ENCODE measurements around the gene DPH6. TPM values are rescaled to one million over a fixed set of nuclear protein-coding genes. Genes with fewer than 3 reads are reported as not detected.
A peak's percentile ranks its signal among the peaks of the same experiment; 100 is the strongest.

DPH6 gene
- total RNA-seq, 1 donor from 2014 or later = 7.8 TPM

DNA sequence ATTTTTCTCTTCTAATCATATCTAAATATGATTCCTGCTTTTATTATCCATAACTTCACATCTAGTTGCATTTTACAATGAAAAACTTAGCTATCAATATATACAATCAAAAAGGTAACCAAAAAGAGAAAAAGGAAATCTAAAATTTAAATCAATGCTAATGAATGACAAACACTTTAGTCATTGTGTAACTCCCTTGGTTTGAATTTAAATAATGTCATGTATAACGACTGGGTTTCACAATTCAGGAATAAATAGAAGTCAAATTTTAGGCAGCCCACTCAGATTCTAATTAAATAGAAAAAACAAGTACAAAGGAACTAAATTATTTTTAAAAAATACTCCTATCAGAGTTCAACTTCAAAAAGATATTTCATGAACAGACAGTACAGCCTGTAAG lies 26.9 kb downstream of the DPH6 start:
- H3K9me3 Mint-ChIP-seq (ENCODE audit: low read depth) = no peaks in the 10 kb centered on the region
- DNase-seq (ENCODE audit: low spot score) = no peak
- no peak overlapping the region for H3K27ac Mint-ChIP-seq (ENCODE audit: unreplicated experiment)
- H3K4me3 Mint-ChIP-seq (ENCODE audit: unreplicated experiment) = no peak overlapping the region
- TF ChIP-seq, protein P1, sequence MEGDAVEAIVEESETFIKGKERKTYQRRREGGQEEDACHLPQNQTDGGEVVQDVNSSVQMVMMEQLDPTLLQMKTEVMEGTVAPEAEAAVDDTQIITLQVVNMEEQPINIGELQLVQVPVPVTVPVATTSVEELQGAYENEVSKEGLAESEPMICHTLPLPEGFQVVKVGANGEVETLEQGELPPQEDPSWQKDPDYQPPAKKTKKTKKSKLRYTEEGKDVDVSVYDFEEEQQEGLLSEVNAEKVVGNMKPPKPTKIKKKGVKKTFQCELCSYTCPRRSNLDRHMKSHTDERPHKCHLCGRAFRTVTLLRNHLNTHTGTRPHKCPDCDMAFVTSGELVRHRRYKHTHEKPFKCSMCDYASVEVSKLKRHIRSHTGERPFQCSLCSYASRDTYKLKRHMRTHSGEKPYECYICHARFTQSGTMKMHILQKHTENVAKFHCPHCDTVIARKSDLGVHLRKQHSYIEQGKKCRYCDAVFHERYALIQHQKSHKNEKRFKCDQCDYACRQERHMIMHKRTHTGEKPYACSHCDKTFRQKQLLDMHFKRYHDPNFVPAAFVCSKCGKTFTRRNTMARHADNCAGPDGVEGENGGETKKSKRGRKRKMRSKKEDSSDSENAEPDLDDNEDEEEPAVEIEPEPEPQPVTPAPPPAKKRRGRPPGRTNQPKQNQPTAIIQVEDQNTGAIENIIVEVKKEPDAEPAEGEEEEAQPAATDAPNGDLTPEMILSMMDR (IDR thresholded peaks at IDR 0.05) = no peak
- no peaks in the 10 kb centered on the region for H3K27me3 Mint-ChIP-seq (ENCODE audit: low read depth)
- peaks cover 2% of the 10 kb centered on the region for H3K36me3 Mint-ChIP-seq (ENCODE audit: low read depth)
- peaks cover 48% of the 10 kb centered on the region for H3K4me1 Mint-ChIP-seq (ENCODE audit: low read depth)

- Mint-ChIP-seq H3K27me3 (ENCODE audit: low read depth) (no peaks in the 10 kb centered on the region), H3K27ac (ENCODE audit: unreplicated experiment) (peak overlapping the region; percentile 65), H3K9me3 (ENCODE audit: low read depth) (no peaks in the 10 kb centered on the region), H3K36me3 (ENCODE audit: low read depth) (peaks cover 2% of the 10 kb centered on the region), H3K4me3 (ENCODE audit: unreplicated experiment) (no peak overlapping the region), H3K4me1 (ENCODE audit: low read depth) (peaks cover 33% of the 10 kb centered on the region)
- DNase-seq (ENCODE audit: low spot score) = no peak
- TF ChIP-seq, protein P1 (IDR thresholded peaks at IDR 0.05) = no peak
Observed at GRCh38 chr15:35514759-35515158, 31.2 kb downstream of the DPH6 start.

GRCh38 chr15:35507932-35508638 lies 37.9 kb downstream of the DPH6 start:
- Mint-ChIP-seq H3K4me1 (ENCODE audit: low read depth) (peaks cover 13% of the 10 kb centered on the region), H3K36me3 (ENCODE audit: low read depth) (no peaks in the 10 kb centered on the region), H3K4me3 (ENCODE audit: unreplicated experiment) (no peak overlapping the region), H3K9me3 (ENCODE audit: low read depth) (no peaks in the 10 kb centered on the region), H3K27ac (ENCODE audit: unreplicated experiment) (no peak overlapping the region), H3K27me3 (ENCODE audit: low read depth) (no peaks in the 10 kb centered on the region)
- TF ChIP-seq, protein P1 (IDR thresholded peaks at IDR 0.05) = no peak
- no peak for DNase-seq (ENCODE audit: low spot score)

GRCh38 chr15:35506272-35506870 lies 39.6 kb downstream of the DPH6 start:
- no peak for DNase-seq (ENCODE audit: low spot score)
- Mint-ChIP-seq H3K4me1 (ENCODE audit: low read depth) (peaks cover 12% of the 10 kb centered on the region), H3K27me3 (ENCODE audit: low read depth) (no peaks in the 10 kb centered on the region), H3K4me3 (ENCODE audit: unreplicated experiment) (no peak overlapping the region), H3K9me3 (ENCODE audit: low read depth) (no peaks in the 10 kb centered on the region), H3K36me3 (ENCODE audit: low read depth) (no peaks in the 10 kb centered on the region), H3K27ac (ENCODE audit: unreplicated experiment) (no peak overlapping the region)
- TF ChIP-seq, protein P1 (IDR thresholded peaks at IDR 0.05) = no peak

DNA sequence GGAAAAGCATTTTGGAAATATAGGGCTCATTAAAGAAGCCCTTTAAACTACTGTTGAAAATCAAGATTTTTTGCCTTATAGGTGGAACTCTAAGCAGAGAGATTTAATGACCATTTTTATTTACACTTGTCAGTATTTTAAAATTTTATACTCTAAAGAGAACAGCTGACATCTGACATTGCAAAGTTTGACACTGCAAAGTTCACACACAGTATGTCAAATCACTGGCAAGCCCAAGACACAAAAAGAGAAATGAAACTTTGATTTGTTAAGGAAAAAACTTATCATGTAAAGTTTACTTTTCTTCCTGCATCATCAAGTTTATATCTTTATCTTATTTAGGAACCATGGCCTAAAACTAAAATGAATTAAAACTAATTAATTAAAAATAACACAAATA lies 40.2 kb downstream of the DPH6 start:
- Mint-ChIP-seq H3K4me1 (ENCODE audit: low read depth) (peaks cover 12% of the 10 kb centered on the region), H3K36me3 (ENCODE audit: low read depth) (no peaks in the 10 kb centered on the region), H3K27ac (ENCODE audit: unreplicated experiment) (no peak overlapping the region), H3K4me3 (ENCODE audit: unreplicated experiment) (no peak overlapping the region), H3K9me3 (ENCODE audit: low read depth) (no peaks in the 10 kb centered on the region), H3K27me3 (ENCODE audit: low read depth) (no peaks in the 10 kb centered on the region)
- no peak for DNase-seq (ENCODE audit: low spot score)
- TF ChIP-seq, protein P1 (IDR thresholded peaks at IDR 0.05) = no peak
